ENCODE measurements around the gene SLC16A10.
A peak's percentile ranks its signal among the peaks of the same experiment; 100 is the strongest.
"Not testable (repeated sequence)": the region's sequence is repeated elsewhere in the genome, so short reads cannot be mapped to it uniquely, and the experiment has no call there.

The SLC16A10 gene

GRCh38 chr6:111221804-111222203 is 134.5 kb downstream of the SLC16A10 start:
- DNase-seq = no peak

GRCh38 chr6:111222341-111222740 is 135.0 kb downstream of the SLC16A10 start:
- DNase-seq = no peak

GRCh38 chr6:111228094-111228493 is 140.8 kb downstream of the SLC16A10 start:
- no peak for DNase-seq

GRCh38 chr6:111230351-111231089 is 143.2 kb downstream of the SLC16A10 start:
- DNase-seq = no peak

- no peak for DNase-seq
These were observed 143.8 kb downstream of the SLC16A10 start for GRCh38 chr6:111231090-111231459.

- DNase-seq = no peak
These were observed 150.5 kb downstream of the SLC16A10 start for GRCh38 chr6:111237852-111238251.

GRCh38 chr6:111238464-111239119 is 151.3 kb downstream of the SLC16A10 start:
- DNase-seq = no peak

GRCh38 chr6:111239461-111239860 is 152.2 kb downstream of the SLC16A10 start:
- no peak for DNase-seq

- DNase-seq = no peak
These were observed 155.1 kb downstream of the SLC16A10 start for GRCh38 chr6:111242452-111242851.

- no peak for DNase-seq
These were observed 155.8 kb downstream of the SLC16A10 start for GRCh38 chr6:111243095-111243494.

GRCh38 chr6:111248789-111249188 is 161.5 kb downstream of the SLC16A10 start:
- no peak for DNase-seq

GRCh38 chr6:111250791-111251354 is 163.6 kb downstream of the SLC16A10 start:
- no peak for DNase-seq

- DNase-seq = no peak
These were observed 165.4 kb downstream of the SLC16A10 start for GRCh38 chr6:111252726-111253125.

- no peak for DNase-seq
These were observed 166.9 kb downstream of the SLC16A10 start for GRCh38 chr6:111254004-111254778.

- no peak for DNase-seq
These were observed 167.5 kb downstream of the SLC16A10 start for GRCh38 chr6:111254779-111255166.

GRCh38 chr6:111255838-111256237 is 168.5 kb downstream of the SLC16A10 start:
- DNase-seq = not testable (repeated sequence)

GRCh38 chr6:111256646-111257045 is 169.3 kb downstream of the SLC16A10 start:
- DNase-seq = no peak

GRCh38 chr6:111258010-111258409 is 170.7 kb downstream of the SLC16A10 start:
- no peak for DNase-seq

- DNase-seq = no peak
These were observed 171.3 kb downstream of the SLC16A10 start for GRCh38 chr6:111258615-111259088.

- peak; percentile 91 for DNase-seq
These were observed 172.0 kb downstream of the SLC16A10 start for GRCh38 chr6:111259089-111259831.

GRCh38 chr6:111260570-111261298 is 173.4 kb downstream of the SLC16A10 start:
- no peak for DNase-seq

GRCh38 chr6:111263837-111264236 is 176.5 kb downstream of the SLC16A10 start:
- no peak for DNase-seq

Data from NCI-H524 treated with DMSO at 0.1 percent for 48 hours (cell line).